Smooth muscle cell (in vitro differentiated cells): ENCODE measurements around the gene COMMD3. TPM values are rescaled to one million over a fixed set of nuclear protein-coding genes. Genes with fewer than 3 reads are reported as not detected.

Source experiments
- DNase-seq: peaks from one replicate; lab custom pipeline; 2025; ENCODE audit not compliant: unreplicated experiment; lab: John Stamatoyannopoulos, UW
- H2AFZ ChIP-seq: fragments of 200-600 bp; sonication (generic); 2 replicates; pipeline ENCODE4 v1.6.0; 2016; ENCODE audit warnings: antibody characterized with exemption, low read depth, mild to moderate bottlenecking
- H3F3A ChIP-seq: fragments of 200-600 bp; sonication (generic); 2 replicates; pipeline ENCODE4 v1.6.0; 2017; ENCODE audit warnings: antibody characterized with exemption, low read depth
- H3K27ac ChIP-seq: fragments of 200-600 bp; sonication (generic); 2 replicates; pipeline ENCODE4 v1.5.1; 2016; ENCODE audit warnings: low read depth, mild to moderate bottlenecking
- H3K27me3 ChIP-seq: fragments of 200-600 bp; sonication (generic); 2 replicates; pipeline ENCODE4 v1.6.1; 2016; ENCODE audit warnings: low read depth, mild to moderate bottlenecking
- H3K36me3 ChIP-seq: fragments of 200-600 bp; sonication (generic); 2 replicates; pipeline ENCODE4 v1.5.1; 2016; ENCODE audit warnings: low read depth
- H3K4me1 ChIP-seq: fragments of 200-600 bp; sonication (generic); 2 replicates; pipeline ENCODE4 v1.5.1; 2016; ENCODE audit warnings: low read depth
- H3K4me2 ChIP-seq: fragments of 200-600 bp; sonication (generic); 2 replicates; pipeline ENCODE4 v1.6.0; 2016; ENCODE audit warnings: mild to moderate bottlenecking
- H3K4me3 ChIP-seq: fragments of 200-600 bp; sonication (generic); 2 replicates; pipeline ENCODE4 v1.5.1; 2016; ENCODE audit warnings: mild to moderate bottlenecking
- H3K79me2 ChIP-seq: fragments of 200-600 bp; sonication (generic); 2 replicates; pipeline ENCODE4 v1.6.0; 2016; ENCODE audit warnings: low read depth, mild to moderate bottlenecking
- H3K9ac ChIP-seq: fragments of 200-600 bp; sonication (generic); 2 replicates; pipeline ENCODE4 v1.6.0; 2016; ENCODE audit warnings: low read depth
- H3K9me3 ChIP-seq: fragments of 200-600 bp; sonication (generic); replicated peaks from 2 replicates; pipeline ENCODE4 v1.5.1; 2016; ENCODE audit warnings: low read depth
- H4K20me1 ChIP-seq: fragments of 200-600 bp; sonication (generic); 2 replicates; pipeline ENCODE4 v1.6.0; 2016; ENCODE audit warnings: low read depth
- CTCF ChIP-seq: fragments of 200-600 bp; sonication (generic); IDR thresholded peaks from 2 replicates; pipeline ENCODE4 v1.5.1; 2017; ENCODE audit warnings: borderline replicate concordance, mild to moderate bottlenecking, antibody characterized with exemption; ENCODE audit not compliant: insufficient read depth, poor library complexity, severe bottlenecking
- WGBS: methylation state at CpG from one replicate; pipeline ENCODE4 v1.1.7; 2016; ENCODE audit warnings: low lambda C conversion rate; 5-methylcytosine and 5-hydroxymethylcytosine counted together
- polyA plus RNA-seq: library from polyadenylated mRNA; unstranded; fragments of >200 nt; fragmentation: Nextera tagmentation; extraction: Ambion mirVana; gene quantifications from 2 replicates; pipeline ENCODE4 v1.2.1, GENCODE V29; 2016
- total RNA-seq: library from RNA; depleted of rRNA; stranded (reverse); fragments of >200 nt; gene quantifications from 2 replicates; pipeline ENCODE4 v1.2.3, GENCODE V29; 2014

Gene COMMD3
- total and polyA plus RNA-seq, 2 experiments from 2014 or later = 44.3 to 80.6 TPM

DNA sequence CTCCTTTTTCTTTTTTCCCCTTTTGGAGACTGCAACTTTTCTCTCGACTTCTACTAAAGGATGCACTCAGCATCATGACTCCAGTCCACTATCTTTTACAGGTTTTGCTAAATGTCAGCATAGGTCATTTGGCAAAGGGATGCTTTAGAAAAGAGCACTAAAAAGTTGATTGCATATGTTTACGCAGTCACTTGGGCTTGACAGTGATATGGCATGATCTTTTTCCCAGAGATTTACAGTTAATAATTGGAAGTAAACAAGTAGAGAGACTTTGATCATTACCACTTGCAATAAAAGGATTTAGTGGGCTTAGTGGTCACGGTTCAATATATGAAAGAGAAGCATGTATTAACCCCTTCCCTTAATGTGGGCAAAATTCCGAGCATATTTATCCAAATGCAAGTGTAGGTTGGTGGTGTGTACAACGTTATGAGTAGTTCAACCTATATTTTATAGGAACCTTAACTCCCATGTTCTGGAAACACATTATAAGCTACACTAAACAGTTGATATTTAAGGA lies 6.5 kb downstream of the COMMD3 start:
- peaks cover 9% of the 10 kb centered on the region for H3K79me2 ChIP-seq
- no peak for DNase-seq
- H4K20me1 ChIP-seq = peaks cover 68% of the 10 kb centered on the region
- no peak for TF ChIP-seq CTCF
- peak overlapping the region; percentile 72 for H3K4me3 ChIP-seq
- peak overlapping the region; percentile 93 for H3K4me2 ChIP-seq
- H3K4me1 ChIP-seq = peaks cover 31% of the 10 kb centered on the region
- peaks cover 51% of the 10 kb centered on the region for H3K27me3 ChIP-seq
- peaks cover 6% of the 10 kb centered on the region for H3F3A ChIP-seq
- no peaks in the 10 kb centered on the region for H3K9me3 ChIP-seq
- no peak overlapping the region for H2AFZ ChIP-seq
- peaks cover 2% of the 10 kb centered on the region for H3K36me3 ChIP-seq
- WGBS = 20% methylated on average over 5 of the region's 5 CpGs
- H3K27ac ChIP-seq = no peak overlapping the region
- no peak overlapping the region for H3K9ac ChIP-seq

- H3K9ac ChIP-seq = no peak overlapping the region
- TF ChIP-seq CTCF = no peak
- peak overlapping the region; percentile 72 for H3K4me3 ChIP-seq
- peaks cover 58% of the 10 kb centered on the region for H4K20me1 ChIP-seq
- H3K9me3 ChIP-seq = no peaks in the 10 kb centered on the region
- H3K27ac ChIP-seq = no peak overlapping the region
- H2AFZ ChIP-seq = no peak overlapping the region
- peaks cover 41% of the 10 kb centered on the region for H3K27me3 ChIP-seq
- peaks cover 5% of the 10 kb centered on the region for H3K36me3 ChIP-seq
- DNase-seq = no peak
- H3F3A ChIP-seq = peaks cover 6% of the 10 kb centered on the region
- WGBS = 24% methylated on average over 5 of the region's 5 CpGs
- peaks cover 8% of the 10 kb centered on the region for H3K79me2 ChIP-seq
- H3K4me2 ChIP-seq = peak overlapping the region; percentile 93
- H3K4me1 ChIP-seq = peaks cover 24% of the 10 kb centered on the region
Measured at GRCh38 chr10:22323538-22324305, 7.5 kb downstream of the COMMD3 start.

DNA sequence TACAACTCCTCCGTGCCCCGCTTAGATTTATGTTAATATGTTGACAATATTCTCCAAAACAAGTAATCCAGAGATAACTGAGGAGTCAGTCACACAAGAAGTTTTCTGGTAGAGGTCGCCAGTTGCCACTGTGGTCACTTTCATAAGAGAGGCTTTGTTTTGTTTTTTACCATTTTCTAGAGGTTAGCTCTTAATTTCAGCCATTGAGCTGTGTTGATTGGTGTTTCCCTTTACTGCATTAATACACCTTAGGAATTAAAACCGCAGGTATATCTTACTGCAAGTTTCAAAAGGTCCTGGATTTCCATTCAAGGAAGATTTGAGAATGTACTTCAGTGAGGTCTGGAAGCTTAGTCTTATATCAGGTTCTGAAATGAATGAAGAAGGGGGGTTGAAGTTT lies 8.2 kb downstream of the COMMD3 start:
- WGBS = 11% methylated on average over 4 of the region's 4 CpGs
- Histone ChIP-seq H3F3A (peaks cover 6% of the 10 kb centered on the region), H3K79me2 (peaks cover 8% of the 10 kb centered on the region), H3K4me1 (peaks cover 24% of the 10 kb centered on the region), H3K27ac (no peak overlapping the region), H2AFZ (no peak overlapping the region), H3K9ac (no peak overlapping the region), H3K9me3 (no peaks in the 10 kb centered on the region), H3K36me3 (peaks cover 8% of the 10 kb centered on the region), H3K4me2 (peak overlapping the region; percentile 88), H3K4me3 (peak overlapping the region; percentile 63), H3K27me3 (peaks cover 34% of the 10 kb centered on the region), H4K20me1 (peaks cover 51% of the 10 kb centered on the region)
- DNase-seq = no peak
- no peak for TF ChIP-seq CTCF
